GM21515 (cell line): ENCODE data around the gene C8B.

Experiments
- ATAC-seq: cut with Tn5 transposase; IDR thresholded peaks from one replicate; pipeline ENCODE4 v1.9.1; 2021; ENCODE audit not compliant: unreplicated experiment

C8B gene

DNA sequence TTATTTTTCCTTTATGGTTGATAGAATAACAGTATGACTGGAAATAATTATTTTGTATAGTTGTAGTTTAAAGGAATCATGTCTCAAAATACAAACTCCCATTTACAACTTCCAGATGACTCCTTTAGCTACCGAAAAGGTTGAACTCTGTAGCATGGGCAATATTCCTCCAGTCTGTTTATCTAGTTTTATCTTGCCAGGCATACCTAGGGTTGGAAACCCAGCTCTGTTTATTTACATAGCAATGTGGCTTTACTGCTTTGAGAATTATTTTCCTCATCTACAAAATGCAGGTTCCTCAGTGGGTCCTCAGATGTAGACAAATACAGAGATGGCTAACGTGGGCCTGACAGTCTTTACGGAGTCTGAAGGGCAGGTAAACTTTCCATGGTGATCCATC is 60.1 kb downstream of the C8B start:
- ATAC-seq, result no peak

DNA sequence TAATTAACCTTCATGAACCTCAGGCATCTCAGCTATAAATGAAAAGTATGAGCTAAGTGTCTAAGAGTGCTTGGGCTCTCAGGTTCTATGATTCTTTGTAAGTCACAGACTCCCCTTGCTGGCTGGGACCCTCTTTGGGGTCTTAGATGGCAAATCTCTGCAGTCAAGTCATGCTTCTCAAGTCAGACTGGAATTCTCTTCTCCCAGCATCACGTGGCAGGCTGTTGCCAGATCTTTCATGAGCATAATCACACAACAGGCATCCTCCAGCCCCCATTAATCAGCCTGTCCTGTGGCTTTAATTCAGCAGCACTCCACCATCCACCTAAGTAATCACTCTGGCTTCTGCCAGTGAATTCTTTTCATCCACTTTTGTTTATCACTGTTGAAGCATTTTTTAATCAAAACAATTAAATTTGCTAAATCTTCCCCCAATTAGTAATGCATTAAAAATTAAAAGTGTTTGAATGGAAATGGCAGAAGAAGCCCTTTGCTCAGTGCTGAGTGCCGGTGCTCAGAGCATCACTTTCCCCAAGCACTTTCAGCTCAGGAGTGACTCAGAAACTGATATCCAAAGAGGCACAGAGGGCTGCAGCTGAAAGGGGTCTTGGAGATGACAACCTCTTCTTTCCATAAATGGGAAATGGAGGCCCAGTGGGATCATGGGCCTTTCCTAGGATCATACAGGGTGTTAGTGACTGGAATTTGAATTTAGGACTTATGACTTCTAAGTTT is 61.0 kb downstream of the C8B start:
- ATAC-seq, result no peak

GRCh38 chr1:56903778-56904177 is 62.0 kb downstream of the C8B start:
- ATAC-seq, result no peak

- no peak for ATAC-seq
These were observed 64.1 kb downstream of the C8B start for GRCh38 chr1:56901716-56902115.

DNA sequence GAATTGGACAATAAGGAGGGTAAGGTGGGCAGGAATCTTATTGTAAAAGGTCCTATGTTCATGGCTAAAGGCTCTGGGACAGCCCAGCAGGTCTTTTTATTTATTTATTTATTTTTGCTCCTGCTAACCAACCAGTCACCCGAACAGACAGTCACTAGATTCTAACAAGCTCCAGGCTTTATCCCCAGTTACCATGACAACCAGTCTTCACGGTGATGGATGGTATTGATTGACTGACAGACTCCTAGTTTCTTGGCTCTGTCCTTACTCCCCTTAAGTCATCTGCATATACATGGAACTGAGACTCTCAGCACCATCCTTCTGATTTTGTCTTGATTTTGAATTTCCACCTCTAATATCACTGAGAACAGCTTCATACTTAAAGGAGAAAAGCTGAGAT is 66.9 kb downstream of the C8B start:
- ATAC-seq, result no peak

- ATAC-seq, result no peak
These were observed 67.8 kb downstream of the C8B start for GRCh38 chr1:56898005-56898373.

DNA sequence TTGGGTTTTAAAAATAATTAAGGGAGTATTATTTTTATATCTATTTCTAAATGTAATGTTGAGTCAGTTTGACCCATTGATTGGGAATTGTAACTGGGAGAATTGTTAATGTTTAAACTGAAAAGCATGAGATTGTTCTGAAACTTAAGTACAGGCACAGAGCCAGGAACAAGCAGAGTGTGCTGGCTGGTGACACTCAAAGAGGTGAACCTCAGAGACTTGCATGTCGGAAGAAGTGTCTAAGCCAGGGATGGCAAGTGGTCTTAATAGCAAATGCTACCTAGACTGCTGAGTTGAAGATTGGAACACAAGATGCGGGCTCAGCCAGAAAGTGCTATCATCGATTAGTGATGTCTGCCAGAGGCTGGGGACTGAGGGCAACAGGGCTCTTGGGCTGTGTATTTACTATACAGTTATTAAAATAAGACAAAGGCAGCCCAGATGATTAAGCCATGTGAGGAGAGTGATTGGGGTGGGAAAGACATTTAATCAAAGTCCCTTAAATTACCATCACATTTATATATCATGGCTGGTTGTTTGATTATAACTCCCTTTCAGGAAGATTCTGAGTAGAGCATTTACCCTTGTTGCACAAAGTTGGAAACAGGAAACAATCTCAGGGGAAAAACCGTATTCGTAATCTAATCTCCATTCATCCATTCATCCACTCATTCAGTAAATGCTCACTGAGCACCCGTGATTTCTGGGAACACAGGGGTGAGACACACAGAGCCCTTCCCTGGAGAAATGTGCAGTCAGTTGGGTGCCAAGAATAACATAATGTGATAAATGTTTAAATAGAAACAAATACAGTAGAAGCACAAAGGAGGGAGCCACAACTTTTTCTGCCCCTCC is 68.4 kb downstream of the C8B start:
- no peak for ATAC-seq

GRCh38 chr1:56894014-56894413 is 71.8 kb downstream of the C8B start:
- no peak for ATAC-seq

DNA sequence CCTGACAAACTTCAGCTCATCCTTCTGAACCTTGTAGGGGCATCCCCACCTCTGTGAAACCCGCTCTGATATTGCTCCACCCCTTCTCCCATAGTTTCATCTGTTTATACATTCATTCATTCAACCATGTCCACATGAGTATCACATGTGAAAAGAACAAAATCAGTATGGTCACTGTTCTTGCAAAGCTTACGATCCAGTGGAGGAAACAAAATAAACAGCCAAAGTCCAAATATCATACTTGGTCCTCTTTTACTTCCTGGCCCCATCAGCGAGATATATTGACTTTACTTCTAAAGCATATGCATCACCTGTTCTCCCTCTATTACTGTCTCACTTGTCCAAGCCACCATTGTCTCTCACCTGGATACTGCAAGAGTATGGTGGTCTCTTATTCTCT is 75.6 kb downstream of the C8B start:
- ATAC-seq, result no peak

GRCh38 chr1:56881417-56881816 is 84.4 kb downstream of the C8B start:
- ATAC-seq, result no peak

DNA sequence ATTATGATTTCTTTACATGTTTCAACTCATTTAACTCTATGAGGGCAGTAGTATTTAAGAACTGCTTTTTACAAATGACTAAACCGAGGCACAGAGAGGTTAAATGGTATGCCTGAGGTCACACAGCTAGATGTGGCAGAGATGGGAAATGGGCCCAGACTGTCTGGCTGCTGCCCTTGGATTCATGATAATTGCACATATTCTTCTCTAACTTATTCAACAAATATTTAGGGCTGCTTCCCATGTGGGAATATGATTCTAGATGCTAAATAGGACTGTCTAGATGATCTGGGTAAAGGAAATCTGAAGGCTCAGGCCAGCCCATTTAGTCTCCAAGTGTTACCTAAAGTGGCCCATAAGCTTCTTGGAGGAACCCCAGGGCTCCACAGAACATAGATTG is 85.0 kb downstream of the C8B start:
- ATAC-seq, result no peak
